AG09309 (cell line): ENCODE results near the gene PIK3CG.
"Not testable (repeated sequence)": the region's sequence is repeated elsewhere in the genome, so short reads cannot be mapped to it uniquely, and the experiment has no call there.

Experiments used
- DNase-seq: peaks from one replicate; pipeline ENCODE4 v3.0.0-alpha.2; 2010; ENCODE audit warnings: low read depth
- H3K4me3 ChIP-seq: 2 replicates; pipeline ENCODE4 v1.5.1; 2011; ENCODE audit warnings: mild to moderate bottlenecking, low read depth, low read length, moderate library complexity; ENCODE audit not compliant: control insufficient read depth
- CTCF ChIP-seq: IDR thresholded peaks from 2 replicates; pipeline ENCODE4 v1.5.1; 2011; ENCODE audit warnings: mild to moderate bottlenecking, low read depth, low read length, inconsistent platforms; ENCODE audit not compliant: insufficient read depth, control insufficient read depth; ENCODE audit errors: missing control alignments

Gene PIK3CG

GRCh38 chr7:106952001-106952657, 87.0 kb downstream of the PIK3CG start:
- no peak for DNase-seq

DNA sequence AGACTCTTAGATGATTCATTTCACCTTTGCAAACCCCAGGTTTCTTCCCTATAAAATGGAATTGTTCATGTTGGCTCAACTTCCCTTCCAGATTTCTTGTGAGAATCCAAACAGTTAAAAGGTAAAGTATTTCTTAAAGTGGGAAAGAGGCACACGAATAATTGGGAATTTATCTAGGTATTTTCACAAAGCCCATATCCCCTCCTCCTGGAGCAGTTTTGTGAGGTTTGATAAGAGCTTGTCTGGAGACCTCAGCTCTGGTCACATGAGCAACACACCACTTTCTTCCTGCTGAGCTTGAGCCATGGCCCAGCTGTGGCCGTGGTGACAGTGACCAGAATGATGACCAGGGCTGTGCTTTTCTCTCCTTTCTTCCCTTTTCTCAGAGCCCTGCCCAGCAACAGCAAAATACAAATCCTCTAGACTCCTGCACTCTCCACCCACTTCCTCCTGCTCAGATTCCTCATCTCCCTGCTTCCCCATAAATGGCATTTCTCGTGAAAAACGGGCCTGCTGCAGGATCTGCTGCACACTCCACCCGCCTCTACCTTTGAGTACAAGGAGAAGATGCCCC, 87.7 kb downstream of the PIK3CG start:
- no peak for DNase-seq
- no peak for TF ChIP-seq CTCF
- no peak overlapping the region for H3K4me3 ChIP-seq

More at GRCh38 chr7:106952001-106952657, 87.0 kb downstream of the PIK3CG start:
- H3K4me3 ChIP-seq: no peak overlapping the region
- TF ChIP-seq CTCF: no peak

- no peak for TF ChIP-seq CTCF
- H3K4me3 ChIP-seq: no peak overlapping the region
- no peak for DNase-seq
These were observed 89.8 kb downstream of the PIK3CG start for GRCh38 chr7:106954840-106955239.

DNA sequence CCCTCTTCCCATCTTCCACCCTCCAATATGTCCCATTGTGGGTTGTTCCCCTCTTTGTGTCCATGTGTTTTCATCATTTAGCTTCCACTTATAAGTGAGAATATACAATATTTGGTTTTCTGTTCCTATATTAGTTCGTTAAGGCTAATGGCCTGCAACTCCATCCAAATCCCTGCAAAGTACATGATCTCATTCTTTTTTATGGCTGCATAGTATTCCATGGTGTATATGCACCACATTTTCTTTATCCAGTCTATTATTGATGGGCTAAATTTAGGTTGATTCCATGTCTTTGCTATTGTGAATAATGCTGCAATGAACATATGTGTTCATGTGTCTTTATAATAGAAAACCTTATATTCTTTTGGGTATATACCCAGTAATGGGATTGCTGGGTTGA, 90.8 kb downstream of the PIK3CG start:
- DNase-seq, H3K4me3 ChIP-seq: not testable (repeated sequence)
